ENCODE data around the gene EPHB1. TPM values are rescaled to one million over a fixed set of nuclear protein-coding genes. Genes with fewer than 3 reads are reported as not detected.

EPHB1 gene
- polyA plus RNA-seq, 1 experiment: 0.11 TPM

GRCh38 chr3:135071483-135071882, 276.4 kb downstream of the EPHB1 start:
- Histone ChIP-seq H3K27me3 (ENCODE audit: control insufficient read depth, insufficient read depth, low read length) (no peaks in the 10 kb centered on the region), H3K9me3 (ENCODE audit: control insufficient read depth, insufficient read depth, low read length) (no peaks in the 10 kb centered on the region), H3K4me3 (ENCODE audit: low read depth, low read length) (no peak overlapping the region), H3K27ac (ENCODE audit: low read depth, low read length) (no peak overlapping the region)
- TF ChIP-seq, protein P1, sequence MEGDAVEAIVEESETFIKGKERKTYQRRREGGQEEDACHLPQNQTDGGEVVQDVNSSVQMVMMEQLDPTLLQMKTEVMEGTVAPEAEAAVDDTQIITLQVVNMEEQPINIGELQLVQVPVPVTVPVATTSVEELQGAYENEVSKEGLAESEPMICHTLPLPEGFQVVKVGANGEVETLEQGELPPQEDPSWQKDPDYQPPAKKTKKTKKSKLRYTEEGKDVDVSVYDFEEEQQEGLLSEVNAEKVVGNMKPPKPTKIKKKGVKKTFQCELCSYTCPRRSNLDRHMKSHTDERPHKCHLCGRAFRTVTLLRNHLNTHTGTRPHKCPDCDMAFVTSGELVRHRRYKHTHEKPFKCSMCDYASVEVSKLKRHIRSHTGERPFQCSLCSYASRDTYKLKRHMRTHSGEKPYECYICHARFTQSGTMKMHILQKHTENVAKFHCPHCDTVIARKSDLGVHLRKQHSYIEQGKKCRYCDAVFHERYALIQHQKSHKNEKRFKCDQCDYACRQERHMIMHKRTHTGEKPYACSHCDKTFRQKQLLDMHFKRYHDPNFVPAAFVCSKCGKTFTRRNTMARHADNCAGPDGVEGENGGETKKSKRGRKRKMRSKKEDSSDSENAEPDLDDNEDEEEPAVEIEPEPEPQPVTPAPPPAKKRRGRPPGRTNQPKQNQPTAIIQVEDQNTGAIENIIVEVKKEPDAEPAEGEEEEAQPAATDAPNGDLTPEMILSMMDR (IDR thresholded peaks at IDR 0.05; ENCODE audit: low read depth, low read length): no peak
- POLR2A ChIA-PET: no interaction called here
- no peak for DNase-seq (ENCODE audit: low read depth, low spot score)
- CTCF ChIA-PET: no interaction called here

- Histone ChIP-seq H3K4me3 (ENCODE audit: low read depth, low read length) (no peak overlapping the region), H3K27ac (ENCODE audit: low read depth, low read length) (no peak overlapping the region), H3K9me3 (ENCODE audit: control insufficient read depth, insufficient read depth, low read length) (no peaks in the 10 kb centered on the region), H3K27me3 (ENCODE audit: control insufficient read depth, insufficient read depth, low read length) (no peaks in the 10 kb centered on the region)
- DNase-seq (ENCODE audit: low read depth, low spot score): no peak
- CTCF ChIA-PET: no interaction called here
- TF ChIP-seq, protein P1 (IDR thresholded peaks at IDR 0.05; ENCODE audit: low read depth, low read length): no peak
- POLR2A ChIA-PET: no interaction called here
Measured at GRCh38 chr3:135072431-135072830, 277.4 kb downstream of the EPHB1 start.

- ChIA-PET CTCF (no interaction called here), POLR2A (no interaction called here)
- Histone ChIP-seq H3K9me3 (ENCODE audit: control insufficient read depth, insufficient read depth, low read length) (no peaks in the 10 kb centered on the region), H3K27me3 (ENCODE audit: control insufficient read depth, insufficient read depth, low read length) (no peaks in the 10 kb centered on the region), H3K4me3 (ENCODE audit: low read depth, low read length) (no peak overlapping the region), H3K27ac (ENCODE audit: low read depth, low read length) (no peak overlapping the region)
- TF ChIP-seq, protein P1 (IDR thresholded peaks at IDR 0.05; ENCODE audit: low read depth, low read length): no peak
- DNase-seq (ENCODE audit: low read depth, low spot score): no peak
Measured at GRCh38 chr3:135075157-135075556, 280.1 kb downstream of the EPHB1 start.

- TF ChIP-seq, protein P1 (IDR thresholded peaks at IDR 0.05; ENCODE audit: low read depth, low read length): no peak
- no peak for DNase-seq (ENCODE audit: low read depth, low spot score)
- Histone ChIP-seq H3K27me3 (ENCODE audit: control insufficient read depth, insufficient read depth, low read length) (no peaks in the 10 kb centered on the region), H3K27ac (ENCODE audit: low read depth, low read length) (no peak overlapping the region), H3K4me3 (ENCODE audit: low read depth, low read length) (no peak overlapping the region), H3K9me3 (ENCODE audit: control insufficient read depth, insufficient read depth, low read length) (no peaks in the 10 kb centered on the region)
- ChIA-PET CTCF (no interaction called here), POLR2A (no interaction called here)
Measured at GRCh38 chr3:135076341-135076740, 281.3 kb downstream of the EPHB1 start.

DNA sequence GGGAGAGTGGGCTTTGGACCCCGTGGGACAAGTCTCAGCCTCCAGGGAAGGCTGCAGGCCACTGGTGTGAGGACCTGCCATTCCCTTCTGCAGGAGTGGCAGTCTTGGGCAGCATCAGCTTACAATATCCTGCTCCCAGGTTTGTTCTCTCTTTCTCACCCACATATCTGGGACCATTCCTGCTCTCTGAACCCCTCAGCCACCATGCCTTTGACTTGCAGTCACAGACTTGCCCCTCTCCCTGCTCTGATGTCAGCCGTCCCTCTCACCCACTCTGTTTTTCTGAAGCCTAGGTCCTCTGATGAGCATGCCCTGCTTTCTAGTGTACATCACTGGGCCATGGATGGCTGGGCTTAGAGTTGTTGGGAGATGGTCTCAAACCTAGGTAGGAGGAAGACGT, 282.1 kb downstream of the EPHB1 start:
- Histone ChIP-seq H3K4me3 (ENCODE audit: low read depth, low read length) (no peak overlapping the region), H3K27me3 (ENCODE audit: control insufficient read depth, insufficient read depth, low read length) (no peaks in the 10 kb centered on the region), H3K27ac (ENCODE audit: low read depth, low read length) (no peak overlapping the region), H3K9me3 (ENCODE audit: control insufficient read depth, insufficient read depth, low read length) (no peaks in the 10 kb centered on the region)
- ChIA-PET CTCF (no interaction called here), POLR2A (no interaction called here)
- TF ChIP-seq, protein P1 (IDR thresholded peaks at IDR 0.05; ENCODE audit: low read depth, low read length): no peak
- DNase-seq (ENCODE audit: low read depth, low spot score): no peak
